ENCODE data around the gene MAP2K5. TPM values are rescaled to one million over a fixed set of nuclear protein-coding genes. Genes with fewer than 3 reads are reported as not detected.

Gene MAP2K5
- total and polyA plus RNA-seq, 4 donors, result 3.8 to 6.4 (median 5.6) TPM

DNA sequence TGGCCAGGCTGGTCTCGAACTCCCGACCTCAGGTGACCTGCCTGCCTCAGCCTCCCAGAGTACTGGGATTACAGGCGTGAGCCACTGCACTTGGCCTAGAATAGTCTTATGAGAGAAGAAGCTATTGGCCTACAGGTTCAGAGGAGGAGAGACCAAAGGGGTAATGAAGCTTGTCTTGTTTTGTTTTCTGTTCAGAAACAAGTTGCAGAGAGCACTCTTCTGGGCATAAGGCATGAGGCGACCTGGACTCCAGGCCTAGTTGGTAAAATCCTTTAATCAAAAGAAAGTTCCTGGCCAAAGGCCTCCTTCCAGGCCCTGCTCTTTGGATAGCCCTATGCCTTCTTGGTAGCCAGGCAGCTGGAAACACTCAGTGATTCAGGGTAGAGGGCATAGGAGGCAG, 195.6 kb downstream of the MAP2K5 start:
- Histone ChIP-seq H3K27ac (ENCODE audit: low read depth in 1 of 2, low read length in 2 of 2) (no peak overlapping the region), H3K4me1 (ENCODE audit: control insufficient read depth in 4 of 4, insufficient read depth in 4 of 4, low read length in 3 of 4) (peaks cover 0 to 5% (median 0%) of the 10 kb centered on the region in 4 donors), H3K27me3 (ENCODE audit: control insufficient read depth in 4 of 4, insufficient read depth in 4 of 4, low read length in 3 of 4) (no peaks in the 10 kb centered on the region), H3K4me3 (ENCODE audit: low read depth in 1 of 3, low read length in 3 of 3) (no peak overlapping the region), H3K9ac (ENCODE audit: low read depth in 1 of 2, low read length in 2 of 2) (no peak overlapping the region), H3K9me3 (ENCODE audit: control insufficient read depth in 4 of 4, low read length in 3 of 4) (no peaks in the 10 kb centered on the region), H3K36me3 (ENCODE audit: control insufficient read depth in 4 of 4, insufficient read depth in 3 of 4, low read depth in 1 of 4, low read length in 3 of 4) (no peaks in the 10 kb centered on the region)
- no peak for DNase-seq (ENCODE audit: low spot score)
- TF ChIP-seq EGR1 (IDR thresholded peaks at IDR 0.05; ENCODE audit: low read depth in 2 of 2), result no peak
- TF ChIP-seq, protein P1, sequence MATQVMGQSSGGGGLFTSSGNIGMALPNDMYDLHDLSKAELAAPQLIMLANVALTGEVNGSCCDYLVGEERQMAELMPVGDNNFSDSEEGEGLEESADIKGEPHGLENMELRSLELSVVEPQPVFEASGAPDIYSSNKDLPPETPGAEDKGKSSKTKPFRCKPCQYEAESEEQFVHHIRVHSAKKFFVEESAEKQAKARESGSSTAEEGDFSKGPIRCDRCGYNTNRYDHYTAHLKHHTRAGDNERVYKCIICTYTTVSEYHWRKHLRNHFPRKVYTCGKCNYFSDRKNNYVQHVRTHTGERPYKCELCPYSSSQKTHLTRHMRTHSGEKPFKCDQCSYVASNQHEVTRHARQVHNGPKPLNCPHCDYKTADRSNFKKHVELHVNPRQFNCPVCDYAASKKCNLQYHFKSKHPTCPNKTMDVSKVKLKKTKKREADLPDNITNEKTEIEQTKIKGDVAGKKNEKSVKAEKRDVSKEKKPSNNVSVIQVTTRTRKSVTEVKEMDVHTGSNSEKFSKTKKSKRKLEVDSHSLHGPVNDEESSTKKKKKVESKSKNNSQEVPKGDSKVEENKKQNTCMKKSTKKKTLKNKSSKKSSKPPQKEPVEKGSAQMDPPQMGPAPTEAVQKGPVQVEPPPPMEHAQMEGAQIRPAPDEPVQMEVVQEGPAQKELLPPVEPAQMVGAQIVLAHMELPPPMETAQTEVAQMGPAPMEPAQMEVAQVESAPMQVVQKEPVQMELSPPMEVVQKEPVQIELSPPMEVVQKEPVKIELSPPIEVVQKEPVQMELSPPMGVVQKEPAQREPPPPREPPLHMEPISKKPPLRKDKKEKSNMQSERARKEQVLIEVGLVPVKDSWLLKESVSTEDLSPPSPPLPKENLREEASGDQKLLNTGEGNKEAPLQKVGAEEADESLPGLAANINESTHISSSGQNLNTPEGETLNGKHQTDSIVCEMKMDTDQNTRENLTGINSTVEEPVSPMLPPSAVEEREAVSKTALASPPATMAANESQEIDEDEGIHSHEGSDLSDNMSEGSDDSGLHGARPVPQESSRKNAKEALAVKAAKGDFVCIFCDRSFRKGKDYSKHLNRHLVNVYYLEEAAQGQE (IDR thresholded peaks at IDR 0.05), result no peak
- no peak for TF ChIP-seq HNF4G (IDR thresholded peaks at IDR 0.05)
- no peak for TF ChIP-seq RXRA (IDR thresholded peaks at IDR 0.05)
- TF ChIP-seq FOXA2 (IDR thresholded peaks at IDR 0.05), result no peak
- no peak for TF ChIP-seq RAD21 (IDR thresholded peaks at IDR 0.05)
- no peak for TF ChIP-seq NR2F2 (IDR thresholded peaks at IDR 0.05)
- TF ChIP-seq, protein P2, sequence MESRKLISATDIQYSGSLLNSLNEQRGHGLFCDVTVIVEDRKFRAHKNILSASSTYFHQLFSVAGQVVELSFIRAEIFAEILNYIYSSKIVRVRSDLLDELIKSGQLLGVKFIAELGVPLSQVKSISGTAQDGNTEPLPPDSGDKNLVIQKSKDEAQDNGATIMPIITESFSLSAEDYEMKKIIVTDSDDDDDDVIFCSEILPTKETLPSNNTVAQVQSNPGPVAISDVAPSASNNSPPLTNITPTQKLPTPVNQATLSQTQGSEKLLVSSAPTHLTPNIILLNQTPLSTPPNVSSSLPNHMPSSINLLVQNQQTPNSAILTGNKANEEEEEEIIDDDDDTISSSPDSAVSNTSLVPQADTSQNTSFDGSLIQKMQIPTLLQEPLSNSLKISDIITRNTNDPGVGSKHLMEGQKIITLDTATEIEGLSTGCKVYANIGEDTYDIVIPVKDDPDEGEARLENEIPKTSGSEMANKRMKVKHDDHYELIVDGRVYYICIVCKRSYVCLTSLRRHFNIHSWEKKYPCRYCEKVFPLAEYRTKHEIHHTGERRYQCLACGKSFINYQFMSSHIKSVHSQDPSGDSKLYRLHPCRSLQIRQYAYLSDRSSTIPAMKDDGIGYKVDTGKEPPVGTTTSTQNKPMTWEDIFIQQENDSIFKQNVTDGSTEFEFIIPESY (IDR thresholded peaks at IDR 0.05), result no peak
- TF ChIP-seq GABPA (IDR thresholded peaks at IDR 0.05 in 1 of 2, conservative IDR thresholded peaks at IDR 0.05 in 1 of 2), result no peak
- TF ChIP-seq, protein P3, sequence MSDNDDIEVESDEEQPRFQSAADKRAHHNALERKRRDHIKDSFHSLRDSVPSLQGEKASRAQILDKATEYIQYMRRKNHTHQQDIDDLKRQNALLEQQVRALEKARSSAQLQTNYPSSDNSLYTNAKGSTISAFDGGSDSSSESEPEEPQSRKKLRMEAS (IDR thresholded peaks at IDR 0.05), result no peak
- no peak for TF ChIP-seq YY1 (IDR thresholded peaks at IDR 0.05)
- TF ChIP-seq, protein P4, sequence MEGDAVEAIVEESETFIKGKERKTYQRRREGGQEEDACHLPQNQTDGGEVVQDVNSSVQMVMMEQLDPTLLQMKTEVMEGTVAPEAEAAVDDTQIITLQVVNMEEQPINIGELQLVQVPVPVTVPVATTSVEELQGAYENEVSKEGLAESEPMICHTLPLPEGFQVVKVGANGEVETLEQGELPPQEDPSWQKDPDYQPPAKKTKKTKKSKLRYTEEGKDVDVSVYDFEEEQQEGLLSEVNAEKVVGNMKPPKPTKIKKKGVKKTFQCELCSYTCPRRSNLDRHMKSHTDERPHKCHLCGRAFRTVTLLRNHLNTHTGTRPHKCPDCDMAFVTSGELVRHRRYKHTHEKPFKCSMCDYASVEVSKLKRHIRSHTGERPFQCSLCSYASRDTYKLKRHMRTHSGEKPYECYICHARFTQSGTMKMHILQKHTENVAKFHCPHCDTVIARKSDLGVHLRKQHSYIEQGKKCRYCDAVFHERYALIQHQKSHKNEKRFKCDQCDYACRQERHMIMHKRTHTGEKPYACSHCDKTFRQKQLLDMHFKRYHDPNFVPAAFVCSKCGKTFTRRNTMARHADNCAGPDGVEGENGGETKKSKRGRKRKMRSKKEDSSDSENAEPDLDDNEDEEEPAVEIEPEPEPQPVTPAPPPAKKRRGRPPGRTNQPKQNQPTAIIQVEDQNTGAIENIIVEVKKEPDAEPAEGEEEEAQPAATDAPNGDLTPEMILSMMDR (IDR thresholded peaks at IDR 0.05; ENCODE audit: low read depth, low read length, missing input control), result no peak
- no peak for TF ChIP-seq SP1 (IDR thresholded peaks at IDR 0.05)
- no peak for TF ChIP-seq TAF1 (conservative IDR thresholded peaks at IDR 0.05)
- no peak for TF ChIP-seq FOXA1 (IDR thresholded peaks at IDR 0.05)
- no peak for TF ChIP-seq HNF4A (conservative IDR thresholded peaks at IDR 0.05)
- TF ChIP-seq JUND (IDR thresholded peaks at IDR 0.05), result no peak
- 71% methylated on average over 4 of the region's 4 CpGs for WGBS

DNA sequence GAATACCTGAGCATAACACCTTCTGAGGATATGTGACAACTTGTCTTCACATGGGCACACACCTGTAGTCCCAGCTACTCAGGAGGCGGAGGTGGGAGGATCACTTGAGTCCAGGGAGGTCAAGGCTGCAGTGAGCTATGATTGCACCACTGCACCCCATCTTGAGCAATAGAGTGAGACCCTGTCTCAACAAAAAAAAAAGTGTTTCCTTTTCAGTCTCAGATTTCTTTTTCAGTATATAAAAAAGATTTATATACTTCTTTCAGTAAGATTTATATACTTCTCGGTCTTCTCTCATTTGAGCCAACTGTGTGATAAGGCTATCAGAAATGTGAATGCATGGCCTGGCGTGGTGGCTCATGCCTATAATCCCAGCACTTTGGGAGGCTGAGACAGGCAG, 197.9 kb downstream of the MAP2K5 start:
- no peak for DNase-seq (ENCODE audit: low spot score)
- H3K27ac ChIP-seq (ENCODE audit: low read depth in 1 of 2, low read length in 2 of 2), result no peak overlapping the region
- H3K9me3 ChIP-seq (ENCODE audit: control insufficient read depth in 4 of 4, low read length in 3 of 4), result no peaks in the 10 kb centered on the region
- H3K9ac ChIP-seq (ENCODE audit: low read depth in 1 of 2, low read length in 2 of 2), result no peak overlapping the region
- no peaks in the 10 kb centered on the region for H3K36me3 ChIP-seq (ENCODE audit: control insufficient read depth in 4 of 4, insufficient read depth in 3 of 4, low read depth in 1 of 4, low read length in 3 of 4)
- peaks cover 0 to 6% (median 0%) of the 10 kb centered on the region in 4 donors for H3K4me1 ChIP-seq (ENCODE audit: control insufficient read depth in 4 of 4, insufficient read depth in 4 of 4, low read length in 3 of 4)
- no peak overlapping the region for H3K4me3 ChIP-seq (ENCODE audit: low read depth in 1 of 3, low read length in 3 of 3)
- H3K27me3 ChIP-seq (ENCODE audit: control insufficient read depth in 4 of 4, insufficient read depth in 4 of 4, low read length in 3 of 4), result no peaks in the 10 kb centered on the region
- 98% methylated on average over 3 of the region's 3 CpGs for WGBS
- TF ChIP-seq, protein P5, sequence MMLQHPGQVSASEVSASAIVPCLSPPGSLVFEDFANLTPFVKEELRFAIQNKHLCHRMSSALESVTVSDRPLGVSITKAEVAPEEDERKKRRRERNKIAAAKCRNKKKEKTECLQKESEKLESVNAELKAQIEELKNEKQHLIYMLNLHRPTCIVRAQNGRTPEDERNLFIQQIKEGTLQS (IDR thresholded peaks at IDR 0.05), result no peak
- TF ChIP-seq SP1 (IDR thresholded peaks at IDR 0.05) (no peak), GABPA (IDR thresholded peaks at IDR 0.05 in 1 of 2, conservative IDR thresholded peaks at IDR 0.05 in 1 of 2) (no peak), YY1 (IDR thresholded peaks at IDR 0.05) (no peak), RAD21 (IDR thresholded peaks at IDR 0.05) (no peak), HNF4G (IDR thresholded peaks at IDR 0.05) (no peak)
- TF ChIP-seq, protein P2 (IDR thresholded peaks at IDR 0.05), result no peak
- TF ChIP-seq, protein P1 (IDR thresholded peaks at IDR 0.05), result no peak

Data from liver (tissue), 9 donors.